Activated T-cell treated with anti-CD3 and anti-CD28 coated beads for 48 hours (primary cell): ENCODE data around the gene RIPK4.

ENCODE experiments used
- DNase-seq: peaks from one replicate; pipeline ENCODE4 v3.0.0-alpha.2; 2020; ENCODE audit warnings: low read depth

RIPK4 gene

DNA sequence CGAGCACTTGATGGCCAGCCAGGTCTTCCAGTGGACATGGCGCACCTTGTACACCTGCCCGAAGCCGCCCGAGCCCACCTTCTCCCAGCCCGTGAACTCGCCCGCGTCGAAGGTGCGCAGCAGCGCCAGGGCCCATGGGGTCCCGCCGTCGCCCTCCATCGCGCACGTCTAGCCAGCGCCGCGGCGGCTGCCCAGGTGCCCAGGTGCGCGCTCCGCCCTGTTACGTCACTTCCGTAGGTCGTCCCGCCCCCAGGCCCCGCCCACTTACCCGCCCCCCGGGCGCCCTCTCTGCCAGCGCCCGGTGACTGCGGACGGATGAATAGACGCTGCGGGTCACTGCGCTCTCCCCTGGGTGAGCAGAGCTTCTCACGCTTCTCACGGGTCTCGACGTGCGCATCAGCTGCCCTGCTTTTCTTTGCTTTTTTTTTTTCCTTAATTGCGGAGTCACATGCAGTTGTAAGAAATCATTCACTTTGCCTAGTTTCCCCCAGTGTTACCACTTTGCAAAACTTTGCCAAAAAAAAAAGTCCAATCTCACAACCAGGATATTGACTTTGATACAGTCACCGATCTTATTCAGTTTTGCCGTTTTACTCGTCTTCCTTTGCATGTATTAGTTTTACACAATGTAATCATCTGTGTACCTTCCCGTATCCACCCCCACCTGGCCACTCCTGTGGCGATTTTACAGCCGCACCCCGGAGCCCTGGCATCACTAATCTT is at the start of gene RIPK4:
Gene RIPK4, minus strand, starts transcription at position 170 of the 723 bp plus-strand sequence. Its CDS starts 11 bp downstream, at position 159.
- peak; percentile 65 for DNase-seq

GRCh38 chr21:41815652-41816582 is 49.1 kb upstream of the RIPK4 start:
- DNase-seq, result no peak

- no peak for DNase-seq
Measured at GRCh38 chr21:41813226-41813625, 46.4 kb upstream of the RIPK4 start.

GRCh38 chr21:41812679-41813078 is 45.8 kb upstream of the RIPK4 start:
- DNase-seq, result no peak

- DNase-seq, result no peak
Measured at GRCh38 chr21:41810597-41810932, 43.7 kb upstream of the RIPK4 start.

GRCh38 chr21:41809891-41810596 is 43.2 kb upstream of the RIPK4 start:
- no peak for DNase-seq

DNA sequence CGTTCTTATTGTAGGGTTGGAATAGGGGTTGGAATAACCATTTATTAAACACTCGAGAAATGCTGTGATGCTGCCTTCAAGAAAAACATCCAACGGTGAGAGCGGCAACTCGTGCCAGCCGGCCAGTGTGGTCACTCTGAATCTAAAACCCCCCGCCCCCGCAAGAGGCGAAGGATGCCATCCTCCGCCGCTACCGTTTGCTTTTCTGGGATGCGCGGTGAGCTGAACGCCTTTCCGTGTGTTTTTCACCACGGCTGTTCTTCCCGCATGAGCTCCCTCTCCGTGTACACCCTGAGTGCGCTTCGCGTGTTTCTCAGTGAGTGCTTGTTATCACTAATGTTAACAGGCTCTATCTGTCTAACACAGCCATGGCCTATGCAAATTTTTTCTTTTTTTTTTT is 42.0 kb upstream of the RIPK4 start:
- no peak for DNase-seq

- no peak for DNase-seq
Measured at GRCh38 chr21:41808094-41808493, 41.2 kb upstream of the RIPK4 start.

DNA sequence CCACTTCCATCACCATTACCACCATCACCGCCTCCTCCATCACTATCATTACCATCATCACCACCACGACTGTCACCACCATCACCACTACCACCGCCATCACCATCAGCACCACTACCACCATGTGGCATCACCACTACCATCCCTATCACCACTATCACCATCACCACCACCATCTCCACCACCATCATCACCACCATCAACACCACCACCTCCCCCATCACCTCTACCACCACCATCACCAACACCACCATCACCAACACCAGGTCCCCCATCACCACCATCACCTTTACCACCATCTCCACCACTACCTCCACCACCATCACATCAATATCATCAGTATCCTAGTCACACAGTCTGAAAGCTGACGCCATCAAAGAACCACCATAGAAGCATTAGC is 39.9 kb upstream of the RIPK4 start:
- no peak for DNase-seq

GRCh38 chr21:41805643-41806042 is 38.8 kb upstream of the RIPK4 start:
- DNase-seq, result no peak

DNA sequence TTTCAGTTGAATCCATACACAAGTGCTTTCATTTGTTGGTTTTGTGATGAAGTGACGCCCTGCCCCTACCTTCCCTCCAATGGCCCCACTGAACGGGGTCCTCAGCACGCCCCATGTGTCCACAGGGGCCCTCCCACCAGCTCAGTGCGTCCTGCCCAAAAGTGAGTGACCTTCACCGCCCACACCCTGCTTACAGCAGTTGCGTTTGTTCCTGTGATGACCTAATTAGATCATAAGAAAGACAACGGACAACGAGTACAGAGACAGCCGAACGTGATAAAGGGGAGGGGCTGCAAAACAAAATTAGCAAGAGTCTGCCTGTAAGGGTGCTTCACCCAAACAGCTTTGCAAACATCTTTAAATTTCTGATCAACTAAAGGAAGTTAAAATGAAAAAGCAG is 38.2 kb upstream of the RIPK4 start:
- no peak for DNase-seq

DNA sequence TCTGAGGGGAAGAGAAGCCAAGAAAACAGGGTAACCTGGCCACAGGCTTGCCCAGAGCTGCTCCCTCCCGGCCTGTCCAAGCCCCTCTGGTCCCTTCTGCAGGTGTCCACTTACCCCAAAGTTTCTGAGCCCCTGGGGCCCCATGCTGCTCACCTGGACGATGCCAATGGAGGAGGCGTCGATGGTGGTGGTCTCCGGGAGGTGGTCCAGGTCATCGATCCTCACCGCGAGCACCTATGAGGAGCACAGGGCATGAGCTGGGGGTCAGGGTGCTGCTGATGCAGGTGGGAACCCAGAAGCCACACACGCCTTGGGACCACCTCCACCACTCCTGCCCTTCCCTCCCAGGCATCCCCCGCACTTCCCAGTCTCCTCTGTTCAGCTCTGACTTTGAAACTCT is 37.5 kb upstream of the RIPK4 start:
- no peak for DNase-seq

DNA sequence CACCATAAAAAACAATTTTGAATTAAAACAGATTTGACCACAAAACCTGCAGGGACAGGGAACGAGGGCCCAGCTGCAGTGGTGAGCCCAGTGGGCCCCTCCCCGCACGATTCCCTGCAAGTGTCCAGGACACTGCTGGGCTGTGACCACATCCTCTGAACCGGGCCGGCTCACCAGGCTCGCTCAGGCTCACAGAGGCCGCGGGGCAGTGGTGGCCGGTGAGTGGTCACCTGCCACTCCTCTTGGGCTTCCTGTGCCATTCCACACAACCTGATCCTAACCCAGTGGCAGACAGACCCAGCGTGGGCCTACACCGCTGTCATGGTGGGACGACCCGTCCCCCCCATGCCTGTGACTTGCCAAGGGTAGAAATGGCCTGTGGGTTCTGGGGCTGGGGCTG is 36.5 kb upstream of the RIPK4 start:
- no peak for DNase-seq

- no peak for DNase-seq
Measured at GRCh38 chr21:41802684-41803083, 35.8 kb upstream of the RIPK4 start.

GRCh38 chr21:41802198-41802584 is 35.3 kb upstream of the RIPK4 start:
- DNase-seq, result no peak

- DNase-seq, result no peak
Measured at GRCh38 chr21:41801321-41802197, 34.7 kb upstream of the RIPK4 start.

GRCh38 chr21:41800425-41801320 is 33.8 kb upstream of the RIPK4 start:
- DNase-seq, result no peak

DNA sequence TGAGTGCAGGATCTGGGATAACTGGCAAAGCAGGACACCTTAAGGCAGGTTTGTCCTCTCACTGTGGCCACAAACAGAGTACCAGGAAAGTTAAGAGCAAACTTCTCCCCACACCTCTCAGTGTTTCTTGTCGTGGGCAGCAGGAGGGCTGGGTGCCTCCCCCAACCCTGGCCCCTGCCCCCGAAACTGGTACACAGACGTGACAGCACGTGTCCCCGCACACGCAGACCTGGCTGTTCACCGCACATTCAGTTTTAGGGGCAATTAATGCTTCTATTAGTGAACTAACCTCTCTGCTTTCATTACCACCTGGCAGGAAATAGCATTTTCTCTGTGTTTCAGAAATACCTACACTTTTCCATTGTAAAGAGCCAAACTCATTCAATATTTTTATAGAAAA is 32.9 kb upstream of the RIPK4 start:
- no peak for DNase-seq

- DNase-seq, result no peak
Measured at GRCh38 chr21:41798326-41798725, 31.5 kb upstream of the RIPK4 start.

DNA sequence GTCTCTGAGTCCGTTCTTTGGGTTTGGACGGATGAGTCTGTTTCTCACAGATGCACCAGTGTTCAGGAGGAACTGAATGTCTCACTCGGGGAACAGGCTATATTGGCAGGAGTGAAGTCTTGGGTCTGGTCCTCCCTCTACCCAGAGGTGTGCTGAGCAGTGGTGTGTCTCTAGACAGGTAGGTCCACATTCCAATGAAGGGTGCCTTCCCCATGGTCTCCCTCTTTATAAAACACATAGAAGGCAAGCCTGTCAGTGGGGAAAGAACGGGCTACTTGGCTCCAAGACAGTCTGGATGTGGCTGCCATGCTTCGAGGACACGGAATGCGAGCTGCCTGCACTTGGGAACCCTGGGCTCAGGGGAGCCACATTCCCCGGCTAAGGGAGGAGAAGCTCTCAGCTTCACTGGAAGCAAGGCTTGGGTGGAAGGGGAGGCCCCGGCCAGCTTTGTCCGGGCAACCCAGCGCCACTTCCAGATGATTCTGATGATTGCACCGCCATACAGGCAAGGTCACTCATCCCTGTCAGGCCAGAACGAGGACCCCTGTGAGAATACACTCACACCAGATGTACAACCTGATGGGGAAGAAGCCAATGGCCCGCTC is 29.7 kb upstream of the RIPK4 start:
- DNase-seq, result no peak
